C4-2B (cell line): ENCODE results near the gene FNDC3B.

ENCODE experiments used
- H3K27ac ChIP-seq: fragments of 450-650 bp; 2 replicates; pipeline ENCODE4 v1.5.1; 2017
- ZFX ChIP-seq: fragments of 450-650 bp; IDR thresholded peaks from 2 replicates; pipeline ENCODE4 v1.6.1; 2017
- TF ChIP-seq, protein P1 (sequence below): fragments of 450-650 bp; conservative IDR thresholded peaks from 2 replicates; pipeline ENCODE4 v1.5.1; 2017; ENCODE audit warnings: mild to moderate bottlenecking

Gene FNDC3B

DNA sequence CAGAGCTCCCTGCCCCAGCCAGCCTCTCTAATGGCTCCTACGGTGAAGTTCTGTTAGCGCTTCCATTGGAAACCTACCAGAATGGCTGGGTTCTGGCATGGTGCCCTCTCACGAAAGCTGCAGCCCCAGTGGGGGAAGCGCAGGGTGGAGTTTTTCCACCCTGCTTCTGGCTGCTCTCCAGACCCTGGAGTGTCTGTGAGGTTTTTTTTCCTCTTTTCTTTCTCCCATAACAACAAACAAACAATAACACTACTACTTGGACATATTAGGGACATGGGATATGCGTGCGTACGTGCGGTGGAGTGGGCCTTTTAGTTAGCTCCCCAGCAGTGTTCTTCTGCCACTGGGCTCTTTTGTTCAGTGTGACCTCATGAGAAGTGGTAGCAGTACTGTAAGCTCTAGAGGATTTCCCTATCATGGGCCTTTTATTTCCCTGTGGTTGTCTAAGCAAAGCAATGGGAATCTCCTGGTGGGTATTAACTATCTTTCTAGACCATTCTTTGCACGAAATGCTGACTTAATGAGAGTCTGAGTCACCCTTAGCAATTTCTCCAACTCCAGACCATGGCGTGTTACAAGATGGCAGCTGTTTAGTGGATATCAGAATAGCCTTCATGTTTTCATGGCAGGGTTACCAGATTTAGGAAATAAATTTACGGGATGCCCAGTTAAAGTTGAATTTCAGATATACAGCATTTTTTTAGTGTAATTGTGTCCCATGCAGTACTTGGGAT lies 161.9 kb downstream of the FNDC3B start:
- peak overlapping the region; percentile 23 for H3K27ac ChIP-seq
- TF ChIP-seq, protein P1, sequence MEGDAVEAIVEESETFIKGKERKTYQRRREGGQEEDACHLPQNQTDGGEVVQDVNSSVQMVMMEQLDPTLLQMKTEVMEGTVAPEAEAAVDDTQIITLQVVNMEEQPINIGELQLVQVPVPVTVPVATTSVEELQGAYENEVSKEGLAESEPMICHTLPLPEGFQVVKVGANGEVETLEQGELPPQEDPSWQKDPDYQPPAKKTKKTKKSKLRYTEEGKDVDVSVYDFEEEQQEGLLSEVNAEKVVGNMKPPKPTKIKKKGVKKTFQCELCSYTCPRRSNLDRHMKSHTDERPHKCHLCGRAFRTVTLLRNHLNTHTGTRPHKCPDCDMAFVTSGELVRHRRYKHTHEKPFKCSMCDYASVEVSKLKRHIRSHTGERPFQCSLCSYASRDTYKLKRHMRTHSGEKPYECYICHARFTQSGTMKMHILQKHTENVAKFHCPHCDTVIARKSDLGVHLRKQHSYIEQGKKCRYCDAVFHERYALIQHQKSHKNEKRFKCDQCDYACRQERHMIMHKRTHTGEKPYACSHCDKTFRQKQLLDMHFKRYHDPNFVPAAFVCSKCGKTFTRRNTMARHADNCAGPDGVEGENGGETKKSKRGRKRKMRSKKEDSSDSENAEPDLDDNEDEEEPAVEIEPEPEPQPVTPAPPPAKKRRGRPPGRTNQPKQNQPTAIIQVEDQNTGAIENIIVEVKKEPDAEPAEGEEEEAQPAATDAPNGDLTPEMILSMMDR: no peak
- no peak for TF ChIP-seq ZFX

DNA sequence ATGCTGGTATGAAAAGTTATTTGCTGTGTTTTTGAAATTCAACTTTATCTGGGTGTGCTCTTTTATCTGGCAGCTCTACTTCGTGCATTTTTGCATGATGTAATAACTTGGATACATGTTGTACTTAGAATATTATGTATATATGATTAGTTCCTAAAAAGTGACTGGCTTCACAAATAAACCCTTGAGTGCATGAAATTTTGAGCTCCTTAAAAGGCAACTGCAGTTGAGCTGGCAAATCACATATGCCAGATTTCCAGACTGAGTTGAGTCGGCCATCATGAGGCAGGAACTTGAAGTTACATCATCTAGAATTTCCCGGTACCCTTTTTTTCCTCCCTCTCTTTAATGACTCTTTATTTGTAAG lies 162.5 kb downstream of the FNDC3B start:
- no peak overlapping the region for H3K27ac ChIP-seq
- TF ChIP-seq ZFX: no peak
- TF ChIP-seq, protein P1: no peak

DNA sequence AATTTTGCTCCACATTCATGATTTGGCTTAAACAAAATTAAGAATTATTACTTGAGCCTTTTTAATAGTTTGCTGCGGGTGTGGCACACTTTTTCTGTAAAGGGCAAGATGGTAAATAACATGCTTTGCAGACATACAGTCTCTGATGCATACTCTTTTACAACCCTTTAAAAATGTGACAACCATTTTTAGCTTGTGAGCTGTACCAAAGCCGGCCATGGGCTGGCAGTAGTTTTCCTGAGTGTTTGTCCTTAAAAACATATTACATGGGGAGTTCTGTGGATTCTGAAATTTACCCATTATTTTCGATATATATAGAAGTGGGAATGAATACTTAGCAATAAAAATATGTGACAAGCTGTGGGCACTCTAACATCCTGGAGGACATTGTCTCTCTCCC lies 163.4 kb downstream of the FNDC3B start:
- no peak overlapping the region for H3K27ac ChIP-seq
- TF ChIP-seq, protein P1: 0 out of 2 replicates have a peak, but pooled peaks have one; percentile 8
- no peak for TF ChIP-seq ZFX

DNA sequence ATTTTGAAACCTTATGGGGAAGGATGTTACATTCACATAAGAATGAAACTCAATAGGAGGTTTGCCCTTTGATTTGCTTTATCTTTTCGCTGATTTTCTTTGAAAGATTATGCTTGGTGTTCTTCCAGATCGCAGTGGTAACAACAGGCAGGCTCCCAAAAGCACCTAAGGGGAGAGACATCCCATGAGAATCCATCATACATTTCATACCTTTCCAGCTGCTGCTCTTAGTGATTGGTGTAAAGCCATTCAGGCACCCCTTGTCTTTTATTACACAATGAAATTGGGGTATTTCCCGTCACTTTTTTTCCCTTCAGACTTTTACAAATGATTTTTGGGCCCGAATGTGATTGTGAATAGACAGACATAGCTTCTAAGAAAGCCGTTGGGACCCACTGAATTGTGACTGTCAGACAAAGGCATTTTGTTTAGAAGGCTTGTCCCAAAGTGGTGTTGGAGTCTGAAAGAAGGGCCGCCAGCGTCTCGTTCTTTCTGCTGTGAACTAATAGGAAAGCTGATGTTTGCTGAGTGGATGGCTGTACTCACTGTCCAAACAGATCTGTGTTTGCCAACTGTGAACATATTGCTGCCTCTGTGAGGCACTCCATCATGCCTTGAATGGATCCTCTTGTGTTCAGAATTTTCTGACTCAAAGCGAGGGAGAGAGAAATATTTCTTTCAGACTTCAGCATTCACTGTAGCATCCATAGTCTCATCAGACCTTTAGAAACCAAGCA lies 164.3 kb downstream of the FNDC3B start:
- H3K27ac ChIP-seq: peak overlapping the region; percentile 62; the same call in 1 of the 2 replicates
- TF ChIP-seq, protein P1: no peak
- no peak for TF ChIP-seq ZFX

DNA sequence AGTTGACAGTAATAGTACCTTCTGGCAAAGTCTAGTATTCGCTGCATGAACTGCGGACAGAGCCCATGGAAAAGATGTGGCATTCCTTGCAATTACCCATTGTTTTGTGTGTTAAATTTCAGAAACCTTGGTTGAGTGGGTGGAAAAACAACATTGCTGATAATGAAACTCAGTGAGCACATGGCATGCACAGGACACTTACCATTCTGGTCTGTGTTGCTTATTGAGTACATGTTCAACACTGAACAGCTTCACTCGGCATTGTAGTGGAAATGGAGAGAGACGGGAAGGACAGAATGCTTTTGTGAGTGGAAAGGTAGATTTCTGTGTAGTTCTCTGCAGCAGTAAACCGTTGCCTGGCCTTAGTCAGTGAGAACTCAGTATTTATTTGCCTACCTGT lies 165.3 kb downstream of the FNDC3B start:
- peak overlapping the region; percentile 64; the same call in 1 of the 2 replicates for H3K27ac ChIP-seq

DNA sequence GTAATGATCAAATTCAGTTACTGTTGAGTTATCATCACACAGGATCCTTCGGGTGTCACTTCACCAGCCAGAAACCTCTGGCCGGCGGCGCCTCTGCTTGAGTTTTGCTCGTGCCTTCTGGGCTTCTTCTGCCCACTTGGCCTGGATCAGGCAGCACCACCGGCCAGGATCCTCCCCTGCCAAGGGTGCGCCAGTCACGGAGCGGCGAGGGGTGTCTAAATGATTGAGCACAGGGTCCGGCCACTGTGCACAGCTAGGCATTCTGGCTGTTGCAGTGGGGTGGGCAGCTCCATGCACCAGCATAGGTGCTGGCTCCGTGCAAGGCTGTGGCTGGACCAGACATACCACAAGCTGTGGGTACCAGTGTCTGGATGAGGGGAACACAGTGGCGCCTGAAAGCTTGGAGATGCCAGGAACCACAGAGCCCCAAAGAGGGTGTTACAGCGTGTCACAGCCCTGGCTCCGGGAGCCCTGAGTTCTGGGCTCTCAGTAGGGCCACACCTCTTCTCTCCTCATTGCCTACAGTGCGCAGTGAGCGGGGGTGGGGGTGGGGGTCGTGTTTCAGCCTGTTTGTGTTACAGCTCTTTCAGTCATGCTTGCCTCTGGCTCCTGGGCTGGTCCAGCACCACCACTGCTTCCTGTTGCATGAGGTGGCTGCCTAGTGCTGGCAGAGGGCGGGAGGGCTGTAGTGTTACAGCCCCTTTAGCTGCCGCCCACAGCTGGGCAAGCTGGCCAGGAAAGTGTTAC lies 169.4 kb downstream of the FNDC3B start:
- H3K27ac ChIP-seq: no peak overlapping the region
- TF ChIP-seq, protein P1: no peak
- no peak for TF ChIP-seq ZFX

More for the DNA sequence above, 165.3 kb downstream of the FNDC3B start:
- TF ChIP-seq, protein P1: no peak
- no peak for TF ChIP-seq ZFX
